Measurements from ENCODE around the gene XPNPEP2. TPM values are rescaled to one million over a fixed set of nuclear protein-coding genes. Genes with fewer than 3 reads are reported as not detected.
"Not testable (repeated sequence)": the region's sequence is repeated elsewhere in the genome, so short reads cannot be mapped to it uniquely, and the experiment has no call there.

Gene XPNPEP2
- polyA plus RNA-seq, 6 donors from 2014 or later = 0.11 to 0.58 (median 0.22) TPM; not detected in 2

GRCh38 chrX:129724754-129725153, 14.0 kb upstream of the XPNPEP2 start:
- Mint-ChIP-seq H3K36me3 (no peaks in the 10 kb centered on the region), H3K9me3 (peaks cover 0 to 3% (median 0%) of the 10 kb centered on the region in 7 donors), H3K27me3 (peaks cover 0 to 10% (median 0%) of the 10 kb centered on the region in 3 donors), H3K27ac (no peak overlapping the region), H3K4me3 (no peak overlapping the region), H3K4me1 (peaks cover 7 to 11% (median 10%) of the 10 kb centered on the region in 3 donors)
- ATAC-seq (ENCODE audit: low read depth in 2 of 2) (no peak), DNase-seq (no peak)

GRCh38 chrX:129726307-129727111, 12.3 kb upstream of the XPNPEP2 start:
- peaks cover 0 to 7% (median 0%) of the 10 kb centered on the region in 7 donors for H3K9me3 Mint-ChIP-seq
- H3K27ac Mint-ChIP-seq = peak overlapping the region in 1 of 6 donors; percentile 71
- ATAC-seq (ENCODE audit: low read depth in 2 of 2) (no peak), DNase-seq (no peak)
- peaks cover 0 to 10% (median 0%) of the 10 kb centered on the region in 3 donors for H3K27me3 Mint-ChIP-seq
- H3K36me3 Mint-ChIP-seq = no peaks in the 10 kb centered on the region
- H3K4me3 Mint-ChIP-seq = no peak overlapping the region
- peaks cover 18 to 23% (median 20%) of the 10 kb centered on the region in 3 donors for H3K4me1 Mint-ChIP-seq

GRCh38 chrX:129728061-129728460, 10.7 kb upstream of the XPNPEP2 start:
- ATAC-seq (ENCODE audit: low read depth in 2 of 2) (no peak), DNase-seq (no peak)
- Mint-ChIP-seq H3K36me3 (no peaks in the 10 kb centered on the region), H3K27ac (no peak overlapping the region), H3K4me3 (no peak overlapping the region), H3K4me1 (peaks cover 23 to 31% (median 24%) of the 10 kb centered on the region in 3 donors), H3K9me3 (peaks cover 0 to 7% (median 0%) of the 10 kb centered on the region in 7 donors), H3K27me3 (peaks cover 0 to 10% (median 0%) of the 10 kb centered on the region in 3 donors)

- peak overlapping the region in 2 of 8 donors; percentile 1 to 12 for H3K4me3 Mint-ChIP-seq
- ATAC-seq (ENCODE audit: low read depth in 2 of 2) (no peak), DNase-seq (no peak)
- H3K4me1 Mint-ChIP-seq = peaks cover 23 to 30% (median 28%) of the 10 kb centered on the region in 3 donors
- peak overlapping the region in 1 of 6 donors; percentile 36 for H3K27ac Mint-ChIP-seq
- H3K9me3 Mint-ChIP-seq = peaks cover 0 to 4% (median 0%) of the 10 kb centered on the region in 7 donors
- H3K36me3 Mint-ChIP-seq = no peaks in the 10 kb centered on the region
- peaks cover 0 to 17% (median 0%) of the 10 kb centered on the region in 3 donors for H3K27me3 Mint-ChIP-seq
Observed at GRCh38 chrX:129731228-129731627, 7.6 kb upstream of the XPNPEP2 start.

- ATAC-seq (ENCODE audit: low read depth in 2 of 2) = no peak
- peak overlapping the region in 1 of 8 donors; percentile 59 for H3K4me3 Mint-ChIP-seq
- H3K9me3 Mint-ChIP-seq = peaks cover 0 to 4% (median 0%) of the 10 kb centered on the region in 7 donors
- H3K27ac Mint-ChIP-seq = no peak overlapping the region
- no peak for DNase-seq
- peaks cover 0 to 8% (median 0%) of the 10 kb centered on the region in 3 donors for H3K27me3 Mint-ChIP-seq
- peaks cover 23 to 38% (median 31%) of the 10 kb centered on the region in 3 donors for H3K4me1 Mint-ChIP-seq
- H3K36me3 Mint-ChIP-seq = no peaks in the 10 kb centered on the region
Observed at GRCh38 chrX:129732857-129733256, 5.9 kb upstream of the XPNPEP2 start.

GRCh38 chrX:129733335-129733734, 5.4 kb upstream of the XPNPEP2 start:
- no peak overlapping the region for H3K27ac Mint-ChIP-seq
- H3K4me1 Mint-ChIP-seq = peaks cover 27 to 43% (median 36%) of the 10 kb centered on the region in 3 donors
- H3K36me3 Mint-ChIP-seq = no peaks in the 10 kb centered on the region
- DNase-seq (no peak), ATAC-seq (ENCODE audit: low read depth in 2 of 2) (no peak)
- peaks cover 0 to 8% (median 0%) of the 10 kb centered on the region in 3 donors for H3K27me3 Mint-ChIP-seq
- no peak overlapping the region for H3K4me3 Mint-ChIP-seq
- peaks cover 0 to 4% (median 0%) of the 10 kb centered on the region in 7 donors for H3K9me3 Mint-ChIP-seq

GRCh38 chrX:129736491-129736890, 2.3 kb upstream of the XPNPEP2 start:
- Mint-ChIP-seq H3K4me3 (peak overlapping the region in 1 of 8 donors; percentile 28), H3K27me3 (peaks cover 0 to 8% (median 0%) of the 10 kb centered on the region in 3 donors), H3K27ac (peak overlapping the region in 1 of 6 donors; percentile 33), H3K9me3 (peaks cover 0 to 2% (median 0%) of the 10 kb centered on the region in 7 donors), H3K36me3 (no peaks in the 10 kb centered on the region), H3K4me1 (peaks cover 18 to 43% (median 39%) of the 10 kb centered on the region in 3 donors)
- ATAC-seq (ENCODE audit: low read depth in 2 of 2) (no peak), DNase-seq (no peak)

GRCh38 chrX:129737916-129738315, 863 bp upstream of the XPNPEP2 start:
- Mint-ChIP-seq H3K4me1 (peaks cover 20 to 39% (median 35%) of the 10 kb centered on the region in 3 donors), H3K27me3 (peaks cover 0 to 8% (median 0%) of the 10 kb centered on the region in 3 donors), H3K36me3 (no peaks in the 10 kb centered on the region), H3K4me3 (peak overlapping the region in 5 of 8 donors; percentile 17 to 72 (median 53)), H3K9me3 (peaks cover 0 to 3% (median 0%) of the 10 kb centered on the region in 7 donors), H3K27ac (peak overlapping the region; percentile 67 to 97 (median 79))
- peak; percentile 47 for DNase-seq
- ATAC-seq (ENCODE audit: low read depth in 2 of 2) = peak; percentile 85 to 91

- Mint-ChIP-seq H3K4me1 (peaks cover 27 to 47% (median 36%) of the 10 kb centered on the region in 3 donors), H3K27ac (peak overlapping the region; percentile 12 to 82 (median 68)), H3K4me3 (no peak overlapping the region), H3K36me3 (no peaks in the 10 kb centered on the region), H3K9me3 (peaks cover 0 to 1% (median 0%) of the 10 kb centered on the region in 7 donors), H3K27me3 (peaks cover 0 to 7% (median 0%) of the 10 kb centered on the region in 3 donors)
- no peak for DNase-seq
- ATAC-seq (ENCODE audit: low read depth in 2 of 2) = no peak
Observed at GRCh38 chrX:129739578-129739977, 799 bp downstream of the XPNPEP2 start.

- H3K36me3 Mint-ChIP-seq = no peaks in the 10 kb centered on the region
- ATAC-seq (ENCODE audit: low read depth in 2 of 2) (no peak), DNase-seq (no peak)
- H3K4me1 Mint-ChIP-seq = peaks cover 26 to 40% (median 35%) of the 10 kb centered on the region in 3 donors
- H3K27me3 Mint-ChIP-seq = peaks cover 0 to 13% (median 0%) of the 10 kb centered on the region in 3 donors
- peak overlapping the region; percentile 70 to 96 (median 85) for H3K27ac Mint-ChIP-seq
- H3K4me3 Mint-ChIP-seq = peak overlapping the region in 7 of 8 donors; percentile 37 to 80 (median 47)
- peaks cover 0 to 1% (median 0%) of the 10 kb centered on the region in 7 donors for H3K9me3 Mint-ChIP-seq
Observed at GRCh38 chrX:129741880-129742758, 3.3 kb downstream of the XPNPEP2 start.

- not testable (repeated sequence) for DNase-seq, H3K9me3 Mint-ChIP-seq, H3K36me3 Mint-ChIP-seq
- peak overlapping the region; percentile 70 to 96 (median 85) for H3K27ac Mint-ChIP-seq
- H3K27me3 Mint-ChIP-seq = peaks cover 0 to 13% (median 0%) of the 10 kb centered on the region in 3 donors
- peak; percentile 39 to 40 for ATAC-seq (ENCODE audit: low read depth in 2 of 2)
- peaks cover 25 to 35% (median 34%) of the 10 kb centered on the region in 3 donors for H3K4me1 Mint-ChIP-seq
- peak overlapping the region in 7 of 8 donors; percentile 37 to 80 (median 47) for H3K4me3 Mint-ChIP-seq
Observed at GRCh38 chrX:129742759-129743152, 4.0 kb downstream of the XPNPEP2 start.

- Mint-ChIP-seq H3K27me3 (peaks cover 0 to 13% (median 0%) of the 10 kb centered on the region in 3 donors), H3K36me3 (no peaks in the 10 kb centered on the region), H3K9me3 (peaks cover 0 to 1% (median 0%) of the 10 kb centered on the region in 7 donors), H3K4me3 (peak overlapping the region in 2 of 8 donors; percentile 4 to 45), H3K27ac (no peak overlapping the region), H3K4me1 (peaks cover 20 to 26% (median 23%) of the 10 kb centered on the region in 3 donors)
- DNase-seq (no peak), ATAC-seq (ENCODE audit: low read depth in 2 of 2) (no peak)
Observed at GRCh38 chrX:129743821-129744220, 5.0 kb downstream of the XPNPEP2 start.
